GM19193 (cell line): ENCODE results near the gene NPAS1.

ENCODE experiments used
- POLR2A ChIP-seq: IDR thresholded peaks from 4 replicates; pipeline ENCODE4 v1.6.1; 2011; ENCODE audit not compliant: insufficient read depth, insufficient read length; ENCODE audit errors: extremely low read depth

Gene NPAS1

DNA sequence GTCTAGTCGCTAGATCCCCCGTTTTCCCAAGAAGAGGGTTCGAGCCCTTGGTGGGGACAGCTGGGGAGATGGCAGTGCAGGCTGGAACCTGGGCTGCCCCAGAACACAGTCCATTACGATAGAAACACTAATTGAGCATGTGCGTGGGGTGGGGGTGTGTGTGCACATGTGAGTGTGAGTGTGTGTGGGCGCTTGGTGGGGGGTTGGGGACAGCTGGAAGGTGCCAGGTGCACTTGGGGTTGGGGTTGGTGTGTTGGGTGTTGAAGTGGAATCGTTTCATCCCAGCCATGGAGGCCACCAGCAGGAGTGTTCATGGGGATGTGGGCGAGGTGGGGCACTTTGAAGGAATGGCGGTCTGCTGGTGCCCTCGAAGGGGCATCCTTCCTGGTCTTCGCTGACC is 18.1 kb upstream of the NPAS1 start:
- no peak for TF ChIP-seq POLR2A

GRCh38 chr19:47002106-47002766 is 17.4 kb upstream of the NPAS1 start:
- TF ChIP-seq POLR2A: no peak

DNA sequence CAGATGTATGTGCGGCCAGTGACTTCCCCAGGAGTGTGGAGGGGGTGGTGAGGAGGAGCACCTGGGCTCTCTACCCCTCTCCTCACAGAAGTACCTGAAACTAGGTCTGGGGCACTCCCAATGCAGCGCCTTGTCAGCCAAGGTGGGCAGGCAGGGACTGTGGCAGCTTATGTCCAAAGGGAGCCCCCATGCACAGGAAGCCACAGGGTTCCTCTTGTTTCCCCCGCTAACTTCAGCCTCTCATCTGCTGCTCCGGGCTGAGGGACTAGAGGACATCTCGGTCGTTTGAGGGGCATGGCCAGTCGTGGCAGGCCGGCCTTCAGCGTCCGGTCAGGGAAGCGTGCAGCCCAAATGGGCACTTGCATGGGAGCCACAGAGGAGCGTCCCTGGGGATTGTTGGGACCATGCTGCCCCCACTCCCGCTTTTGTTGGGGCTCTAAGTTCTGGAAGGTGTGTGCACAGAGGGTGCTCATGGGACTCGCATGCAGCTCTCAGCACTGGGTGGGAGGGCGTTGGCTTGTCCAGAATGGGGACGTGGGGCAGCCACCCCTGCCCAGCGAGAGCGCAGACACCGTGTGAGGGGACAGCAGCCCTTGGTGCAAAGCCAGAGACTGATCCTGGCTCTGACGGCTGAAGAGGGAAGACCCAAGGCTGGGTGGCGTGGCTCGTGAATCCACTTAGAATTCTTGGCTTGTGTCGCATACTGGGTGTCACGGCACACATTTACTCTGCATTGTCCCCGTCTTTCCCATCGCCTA is 16.6 kb upstream of the NPAS1 start:
- TF ChIP-seq POLR2A: no peak

- no peak for TF ChIP-seq POLR2A
Measured at GRCh38 chr19:47003611-47004465, 15.8 kb upstream of the NPAS1 start.

- TF ChIP-seq POLR2A: no peak
Measured at GRCh38 chr19:47005164-47005641, 14.4 kb upstream of the NPAS1 start.

GRCh38 chr19:47005873-47006272 is 13.8 kb upstream of the NPAS1 start:
- no peak for TF ChIP-seq POLR2A

- TF ChIP-seq POLR2A: no peak
Measured at GRCh38 chr19:47006496-47006895, 13.1 kb upstream of the NPAS1 start.

- no peak for TF ChIP-seq POLR2A
Measured at GRCh38 chr19:47012617-47013016, 7.0 kb upstream of the NPAS1 start.

DNA sequence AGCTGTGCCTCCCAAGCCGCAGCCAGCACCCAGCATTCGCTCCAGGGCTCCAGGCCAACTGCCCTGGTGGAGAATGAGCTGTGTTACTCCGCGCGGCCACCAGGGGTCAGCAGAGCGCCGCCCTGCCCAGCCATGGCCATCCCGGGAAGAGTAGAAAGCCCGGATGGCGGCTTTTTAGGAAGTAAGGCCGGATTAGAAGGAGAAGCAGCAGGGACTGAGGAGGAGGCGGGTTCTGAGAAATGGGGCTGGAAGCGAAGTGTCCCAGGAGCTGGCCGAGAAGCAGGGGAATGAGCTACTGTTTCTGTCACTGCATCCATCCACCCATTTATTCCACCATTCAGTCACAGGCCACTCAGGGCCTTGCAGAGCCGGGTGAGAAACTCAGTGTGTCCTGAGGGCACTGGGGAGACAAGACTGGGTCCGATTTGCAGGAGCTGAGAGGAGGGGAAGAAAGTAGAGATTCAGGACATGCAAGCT is 6.6 kb upstream of the NPAS1 start:
- no peak for TF ChIP-seq POLR2A

- TF ChIP-seq POLR2A: no peak
Measured at GRCh38 chr19:47018923-47019322, 714 bp upstream of the NPAS1 start.

DNA sequence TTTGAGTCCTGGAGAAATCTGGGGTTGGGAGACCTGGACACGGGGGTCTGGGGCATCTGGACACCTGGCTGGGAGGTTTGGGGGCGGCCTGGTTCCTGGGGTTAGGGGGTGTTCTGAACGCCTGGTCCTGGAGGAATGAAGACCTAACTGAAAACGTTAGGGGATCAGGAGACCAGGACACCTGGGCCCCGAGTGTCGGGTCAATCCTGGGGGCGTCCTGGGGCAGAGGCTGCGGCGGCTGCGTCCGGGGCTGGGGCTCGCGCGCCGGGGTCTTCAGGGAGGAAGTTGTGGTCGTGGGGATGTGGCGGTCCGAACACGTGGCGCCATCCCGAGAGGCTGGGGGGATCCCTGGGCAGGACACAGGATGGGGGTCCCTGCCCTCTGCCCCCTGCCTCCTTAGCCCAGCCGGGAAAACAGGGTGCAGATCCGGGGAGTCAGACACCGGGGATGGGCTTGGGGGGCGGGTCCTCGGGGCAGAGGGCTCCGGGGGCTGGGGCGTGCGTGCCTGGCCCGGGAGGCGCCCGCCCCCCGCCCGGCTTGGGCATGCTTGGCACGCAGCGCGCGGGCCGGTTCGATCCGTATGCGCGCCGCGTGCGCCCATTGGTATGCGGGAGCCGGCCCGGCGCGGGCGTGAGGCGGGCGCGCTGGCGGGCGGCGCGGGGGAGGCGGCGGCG is 632 bp downstream of the NPAS1 start:
- TF ChIP-seq POLR2A: no peak

GRCh38 chr19:47020992-47021496 is 1.4 kb downstream of the NPAS1 start:
- no peak for TF ChIP-seq POLR2A

DNA sequence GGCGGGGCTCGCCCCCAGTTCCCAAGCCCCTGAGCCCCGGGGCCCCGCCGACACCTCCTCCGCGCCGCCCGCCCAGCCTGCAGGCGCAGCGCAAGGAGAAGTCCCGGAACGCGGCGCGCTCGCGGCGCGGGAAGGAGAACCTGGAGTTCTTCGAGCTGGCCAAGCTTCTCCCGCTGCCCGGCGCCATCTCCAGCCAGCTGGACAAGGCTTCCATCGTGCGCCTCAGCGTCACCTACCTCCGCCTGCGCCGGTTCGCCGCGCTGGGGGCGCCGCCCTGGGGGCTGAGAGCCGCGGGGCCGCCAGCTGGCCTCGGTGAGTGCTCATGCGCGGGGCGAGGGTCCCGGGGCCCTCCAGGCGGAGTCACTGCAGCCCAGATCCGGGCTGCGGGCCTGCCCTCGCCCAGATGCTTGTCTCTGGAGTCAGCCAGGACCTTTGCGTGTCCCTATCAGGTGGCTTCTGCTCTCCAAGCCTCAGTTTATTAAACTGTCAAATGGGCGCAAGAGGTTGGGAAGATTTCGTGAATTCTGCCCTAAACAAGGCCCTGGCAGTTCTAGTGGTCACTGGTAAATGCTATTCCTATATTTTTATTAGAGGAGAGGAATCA is 2.0 kb downstream of the NPAS1 start:
- TF ChIP-seq POLR2A: no peak

DNA sequence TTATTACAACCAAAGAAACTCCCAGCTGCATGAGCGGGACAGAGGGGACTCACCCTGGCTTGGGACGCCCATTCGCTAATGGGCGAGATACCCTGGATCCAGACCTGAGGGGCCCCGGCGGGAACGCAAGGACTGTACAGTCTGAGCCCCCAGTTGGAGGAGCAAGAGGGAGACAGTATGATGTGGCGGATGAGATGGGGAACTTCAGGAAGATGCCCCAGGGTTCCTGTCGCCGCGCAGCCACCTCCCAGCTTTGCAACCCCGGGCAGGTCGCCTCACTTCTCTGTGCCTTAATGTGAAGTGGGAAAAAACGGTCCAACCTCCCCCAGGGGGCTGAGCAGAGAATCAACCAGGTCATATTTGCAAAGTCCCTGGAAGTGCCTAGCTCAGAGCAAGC is 2.5 kb downstream of the NPAS1 start:
- TF ChIP-seq POLR2A: no peak
